Lower leg skin (tissue), 4 donors: ENCODE results near the gene CCDC150. TPM values are rescaled to one million over a fixed set of nuclear protein-coding genes. Genes with fewer than 3 reads are reported as not detected.

Source experiments
- DNase-seq, 2 donors: peaks; one replicate each; pipeline ENCODE4 v3.0.0-alpha.2; 2019; ENCODE audit warnings: low spot score in 2 of 2
- H3K4me3 ChIP-seq: fragments of 200-600 bp; sonication (generic); 2 replicates; pipeline ENCODE4 v1.5.1; 2017; ENCODE audit warnings: mild to moderate bottlenecking, low read depth; ENCODE audit not compliant: poor library complexity, severe bottlenecking
- CTCF ChIP-seq, 3 donors: fragments of 450-650 bp; IDR thresholded peaks; one replicate each; pipeline ENCODE4 v1.5.1; 2016; ENCODE audit warnings: antibody characterized with exemption in 3 of 3, mild to moderate bottlenecking in 3 of 3, moderate library complexity in 2 of 3
- POLR2A ChIP-seq, 2 donors: fragments of 450-650 bp; IDR thresholded peaks; one replicate each; pipeline ENCODE4 v1.6.1; 2016 to 2017; ENCODE audit warnings: antibody characterized with exemption in 2 of 2, mild to moderate bottlenecking in 1 of 2, moderate library complexity in 1 of 2
- WGBS, 2 donors: methylation state at CpG; one replicate each; pipeline ENCODE4 v1.1.5; 2018; 5-methylcytosine and 5-hydroxymethylcytosine counted together
- intact Hi-C: fragments of 100-400 bp; cut with DNase I; formaldehyde crosslinking; loops from one replicate; pipeline ENCODE4 v1.15.0; 2023; ENCODE audit warnings: low total_unique reads
- total RNA-seq, 4 donors: library from RNA; depleted of rRNA; stranded (reverse); fragments of >200 nt; gene quantifications; one replicate each; pipeline ENCODE4 v1.1.0, GENCODE V29; 2016

Gene CCDC150
- total RNA-seq, 4 donors from 2014 or later = 0.22 to 3.4 (median 1.3) TPM

DNA sequence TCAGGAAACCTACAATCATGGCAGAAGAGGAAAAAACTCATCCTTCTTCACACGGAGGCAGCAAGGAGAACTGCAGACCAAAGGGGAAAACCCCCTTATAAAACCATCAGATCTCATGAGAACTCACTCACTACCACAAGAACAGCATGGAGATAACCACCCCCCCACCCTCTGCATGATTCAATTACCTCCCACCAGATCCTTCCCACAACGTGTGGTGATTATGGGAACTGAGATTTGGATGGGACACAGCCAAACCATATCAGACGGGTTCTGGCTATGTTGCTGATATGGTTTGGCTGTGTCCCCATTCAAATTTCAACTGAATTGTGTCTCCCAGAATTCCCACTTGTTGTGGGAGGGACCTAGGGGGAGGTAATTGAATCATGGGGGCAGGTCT is 28.7 kb upstream of the CCDC150 start:
- WGBS, 2 donors = 46 to 55% methylated on average over 3 of the region's 3 CpGs
- intact Hi-C loops = no loop called here
- DNase-seq = no peak
- H3K4me3 ChIP-seq = no peak overlapping the region
- no peak for TF ChIP-seq CTCF (IDR thresholded peaks at IDR 0.05)
- no peak for TF ChIP-seq POLR2A (IDR thresholded peaks at IDR 0.05)

GRCh38 chr2:196613302-196613701 is 26.2 kb upstream of the CCDC150 start:
- TF ChIP-seq CTCF (IDR thresholded peaks at IDR 0.05) (no peak), POLR2A (IDR thresholded peaks at IDR 0.05) (no peak)
- no peak overlapping the region for H3K4me3 ChIP-seq
- DNase-seq = no peak
- 84 to 89% methylated on average over 2 of the region's 2 CpGs for WGBS, 2 donors
- intact Hi-C loops = no loop called here

GRCh38 chr2:196617430-196617829 is 22.1 kb upstream of the CCDC150 start:
- DNase-seq = no peak
- 81 to 94% methylated on average over 3 of the region's 3 CpGs for WGBS, 2 donors
- no peak overlapping the region for H3K4me3 ChIP-seq
- TF ChIP-seq POLR2A (IDR thresholded peaks at IDR 0.05) (no peak), CTCF (IDR thresholded peaks at IDR 0.05) (no peak)
- intact Hi-C loops = no loop called here

DNA sequence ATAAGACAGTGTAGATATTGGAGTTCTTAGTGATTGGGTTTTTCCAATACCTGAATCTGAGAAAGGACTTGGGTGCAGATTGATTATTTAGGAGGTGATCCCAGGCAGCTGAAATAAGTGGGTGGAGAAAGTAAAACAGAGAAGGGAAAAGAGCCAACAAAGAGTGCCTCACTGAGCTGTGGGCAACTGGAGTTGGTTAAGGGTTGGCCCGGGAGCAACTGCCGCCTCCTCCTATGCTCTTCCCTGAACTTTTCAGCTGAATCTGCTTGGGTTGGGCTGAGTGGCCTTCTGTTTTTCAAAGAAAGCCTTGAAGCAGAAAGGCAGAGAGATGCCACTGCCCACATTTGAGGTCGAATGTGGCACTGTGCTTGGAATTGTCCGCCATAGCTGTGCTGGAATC is 20.9 kb upstream of the CCDC150 start:
- TF ChIP-seq CTCF (IDR thresholded peaks at IDR 0.05) = no peak
- TF ChIP-seq POLR2A (IDR thresholded peaks at IDR 0.05) = no peak
- no peak for DNase-seq
- intact Hi-C loops = no loop called here
- no peak overlapping the region for H3K4me3 ChIP-seq
- WGBS, 2 donors = 63 to 74% methylated on average over 4 of the region's 4 CpGs

- no peak overlapping the region for H3K4me3 ChIP-seq
- intact Hi-C loops = no loop called here
- no peak for TF ChIP-seq POLR2A (IDR thresholded peaks at IDR 0.05)
- TF ChIP-seq CTCF (IDR thresholded peaks at IDR 0.05) = no peak
- WGBS, 2 donors = 94 to 97% methylated on average over 2 of the region's 2 CpGs
- no peak for DNase-seq
Measured at GRCh38 chr2:196630531-196630930, 9.0 kb upstream of the CCDC150 start.

DNA sequence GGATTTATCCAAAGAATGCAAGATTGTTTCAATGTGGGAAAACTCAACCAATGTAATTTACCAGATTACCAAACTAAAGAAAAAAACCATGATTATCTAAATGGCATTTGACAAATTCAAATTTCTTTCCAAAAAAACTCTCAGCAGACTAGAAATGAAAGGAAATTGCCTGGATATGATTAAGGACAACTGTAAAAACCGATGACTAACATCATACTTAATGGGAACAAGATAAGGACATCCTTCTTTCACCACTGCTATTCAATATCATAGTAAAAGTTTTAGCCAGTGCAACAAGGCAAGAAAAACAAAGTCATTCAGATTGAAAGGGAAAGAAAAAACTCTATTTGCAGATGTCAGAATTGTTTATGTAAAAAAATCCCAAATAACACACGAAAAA is 4.4 kb upstream of the CCDC150 start:
- TF ChIP-seq CTCF (IDR thresholded peaks at IDR 0.05) (no peak), POLR2A (IDR thresholded peaks at IDR 0.05) (no peak)
- DNase-seq = no peak
- 58 to 71% methylated on average over 2 of the region's 2 CpGs for WGBS, 2 donors
- no peak overlapping the region for H3K4me3 ChIP-seq
- intact Hi-C loops = no loop called here
